Measurements from ENCODE around the gene ST3GAL6. TPM values are rescaled to one million over a fixed set of nuclear protein-coding genes. Genes with fewer than 3 reads are reported as not detected.

The ST3GAL6 gene
- total and polyA plus RNA-seq, 2 donors (not counting 3 experiments of a cell fraction or from before 2014, with no cell fraction given) = 13.2 to 35.9 TPM

GRCh38 chr3:98765721-98766120, 2.6 kb downstream of the ST3GAL6 start:
- H3K27me3 ChIP-seq (ENCODE audit: control insufficient read depth in 2 of 2, insufficient read depth in 2 of 2, low read length in 2 of 2) = no peaks in the 10 kb centered on the region
- no peaks in the 10 kb centered on the region for H3K9me1 ChIP-seq (replicated peaks; ENCODE audit: control insufficient read depth, extremely low read depth, insufficient read depth, low read length)
- dilution Hi-C loops (cut with MboI; ENCODE audit: extremely low pct_ligation_motif_present, low sequenced_read_pairs) (no loop called here), intact Hi-C loops (cut with micrococcal nuclease) (loop anchor here (1.0 to 2.0 kb wide), 2 partner anchors 14 to 33 kb away; no protein-coding TSS in a partner anchor)
- TF ChIP-seq CTCF (IDR thresholded peaks at IDR 0.05; ENCODE audit: extremely low read depth in 1 of 2, insufficient read depth in 1 of 2, low read depth in 1 of 2, low read length in 2 of 2) = no peak
- peak; percentile 64 for TF ChIP-seq GATA2 (IDR thresholded peaks at IDR 0.05; ENCODE audit: insufficient read depth, insufficient read length, low read depth, low read length)
- TF ChIP-seq POLR2AphosphoS5 (IDR thresholded peaks at IDR 0.05; ENCODE audit: insufficient read depth, low read depth, low read length) = peak; percentile 35
- peak; percentile 22 for TF ChIP-seq FOS (IDR thresholded peaks at IDR 0.05; ENCODE audit: borderline replicate concordance, insufficient read depth, low read length)
- TF ChIP-seq MAX (IDR thresholded peaks at IDR 0.05; ENCODE audit: insufficient read depth, insufficient read length) = no peak
- TF ChIP-seq EZH2 (IDR thresholded peaks at IDR 0.05; ENCODE audit: borderline replicate concordance, low read depth, low read length, severe bottlenecking) = no peak
- TF ChIP-seq MYC (IDR thresholded peaks at IDR 0.05; ENCODE audit: low read depth, low read length) = no peak
- no peak for TF ChIP-seq JUN (IDR thresholded peaks at IDR 0.05; ENCODE audit: borderline replicate concordance, insufficient read depth, insufficient read length, low read depth)
- TF ChIP-seq POLR2A (IDR thresholded peaks at IDR 0.05; ENCODE audit: low read depth, low read length) = no peak
- H4K20me1 ChIP-seq (replicated peaks; ENCODE audit: control insufficient read depth, extremely low read depth, insufficient read depth, low read length) = no peaks in the 10 kb centered on the region
- H3K4me2 ChIP-seq (ENCODE audit: insufficient read depth, low read length) = peak overlapping the region; percentile 54
- H3K4me1 ChIP-seq (ENCODE audit: control insufficient read depth, extremely low read depth, insufficient read depth, low read length) = peaks cover 72% of the 10 kb centered on the region
- H3K9me3 ChIP-seq (replicated peaks; ENCODE audit: control insufficient read depth, insufficient read depth, low read length) = no peaks in the 10 kb centered on the region
- peak overlapping the region; percentile 62 for H2AFZ ChIP-seq (ENCODE audit: low read depth, low read length)
- H3K36me3 ChIP-seq (ENCODE audit: control insufficient read depth in 2 of 2, extremely low read depth in 1 of 2, insufficient read depth in 2 of 2, low read length in 2 of 2) = peaks cover 0 to 2% of the 10 kb centered on the region in 2 experiments
- H3K4me3 ChIP-seq (replicated peaks in 1 of 3; ENCODE audit: insufficient read depth in 1 of 3, low read depth in 1 of 3, low read length in 3 of 3) = peak overlapping the region in 1 of 3 experiments; percentile 21
- CTCF ChIA-PET = interaction anchor here (0.6 to 1.4 kb wide), 8 partner anchors 9 to 163 kb away, joined by 3 to 6 read pairs (median 3); no protein-coding TSS in a partner anchor
- peak; percentile 94 for DNase-seq (ENCODE audit: low read depth, low spot score)
- BruUV-seq (replicated peaks) = no TSS peak
- POLR2A ChIA-PET = interaction anchor here (0.9 kb wide), 1 partner anchor 13 kb away, joined by 5 read pairs; no protein-coding TSS in a partner anchor
- FAIRE-seq = peak; percentile 76
- H3K79me2 ChIP-seq (ENCODE audit: control insufficient read depth, insufficient read depth, low read length) = peaks cover 14% of the 10 kb centered on the region
- peak overlapping the region; percentile 62 for H3K27ac ChIP-seq (ENCODE audit: insufficient read depth, low read depth, low read length)
- H3K9ac ChIP-seq (replicated peaks; ENCODE audit: extremely low read depth, insufficient read depth, low read length) = peak overlapping the region; percentile 60

Data from endothelial cell of umbilical vein (primary cell).